Stimulated activated CD4-positive, alpha-beta T cell treated with anti-CD3 and anti-CD28 coated beads, TNF-alpha, amount 100 ng/mL, for 24 hours (primary cell): ENCODE measurements around the gene IL17B.

Experiments used
- DNase-seq, 3 experiments: peaks; one replicate each; pipeline ENCODE4 v3.0.0-alpha.2; 2020; ENCODE audit warnings: low read depth in 3 of 3

The IL17B gene

DNA sequence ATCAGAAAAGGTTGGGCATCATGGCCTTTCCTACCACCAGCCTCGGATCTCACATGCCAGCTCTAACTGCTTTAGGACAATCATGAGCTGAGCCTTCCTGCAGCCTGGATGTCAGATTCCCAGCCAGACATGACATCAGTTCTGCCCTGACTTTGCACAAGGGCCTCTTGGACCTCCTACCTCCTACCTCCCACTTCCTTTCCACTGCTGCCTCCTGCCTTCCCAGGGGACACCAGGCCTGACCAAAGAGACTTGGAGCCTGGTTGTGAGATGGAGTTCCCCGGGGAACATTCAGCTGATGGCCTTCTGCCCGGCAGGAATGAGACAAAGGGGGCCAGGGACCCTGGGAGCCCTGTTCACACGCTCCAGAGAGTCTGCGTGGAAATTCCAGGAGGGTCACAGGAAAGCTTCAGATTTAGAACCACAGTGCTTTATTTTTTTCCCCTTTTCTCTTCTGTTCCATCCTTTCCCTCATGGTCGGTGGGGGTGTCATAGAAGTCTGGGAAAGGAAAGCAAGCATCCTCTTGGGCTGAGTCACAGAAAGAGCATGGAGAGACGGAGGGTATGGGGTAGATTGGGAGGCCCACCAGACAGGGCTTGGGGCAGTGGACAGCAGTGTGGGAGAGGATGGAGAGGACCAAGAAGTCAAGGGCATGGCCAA, 35.4 kb upstream of the IL17B start:
- no peak for DNase-seq

DNA sequence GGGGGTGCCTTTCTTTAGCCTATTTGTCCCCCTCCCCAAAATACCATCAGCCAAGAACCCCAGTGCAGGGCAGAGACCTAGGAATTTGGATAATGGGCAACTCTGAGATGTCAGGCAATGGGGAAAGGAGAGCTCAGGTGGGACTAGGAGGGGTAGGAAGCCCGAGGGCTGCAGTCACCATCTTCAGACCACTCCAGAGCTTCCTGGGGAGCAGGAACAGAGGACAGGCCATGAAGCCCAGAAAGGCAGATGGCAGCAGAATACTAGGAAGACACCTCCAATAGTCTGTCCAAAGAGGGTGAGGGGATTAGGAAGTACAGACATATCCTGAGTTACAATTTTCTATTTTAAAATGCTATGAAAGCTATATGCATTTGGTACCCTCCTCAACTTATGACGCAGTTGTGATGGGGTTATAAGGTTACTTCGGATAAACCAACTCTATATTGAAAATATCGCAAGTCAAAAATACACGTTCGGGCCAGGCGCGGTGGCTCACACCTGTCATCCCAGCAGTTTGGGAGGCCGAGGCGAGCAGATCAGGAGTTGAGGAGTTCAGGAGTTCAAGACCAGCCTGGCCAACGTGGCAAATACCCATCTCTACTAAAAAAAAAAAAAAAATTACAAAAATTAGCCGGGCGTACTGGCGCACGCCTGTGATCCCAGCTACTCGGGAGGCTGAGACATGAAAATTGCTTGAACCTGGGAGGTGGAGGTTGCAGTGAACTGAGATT, 34.6 kb upstream of the IL17B start:
- no peak for DNase-seq

DNA sequence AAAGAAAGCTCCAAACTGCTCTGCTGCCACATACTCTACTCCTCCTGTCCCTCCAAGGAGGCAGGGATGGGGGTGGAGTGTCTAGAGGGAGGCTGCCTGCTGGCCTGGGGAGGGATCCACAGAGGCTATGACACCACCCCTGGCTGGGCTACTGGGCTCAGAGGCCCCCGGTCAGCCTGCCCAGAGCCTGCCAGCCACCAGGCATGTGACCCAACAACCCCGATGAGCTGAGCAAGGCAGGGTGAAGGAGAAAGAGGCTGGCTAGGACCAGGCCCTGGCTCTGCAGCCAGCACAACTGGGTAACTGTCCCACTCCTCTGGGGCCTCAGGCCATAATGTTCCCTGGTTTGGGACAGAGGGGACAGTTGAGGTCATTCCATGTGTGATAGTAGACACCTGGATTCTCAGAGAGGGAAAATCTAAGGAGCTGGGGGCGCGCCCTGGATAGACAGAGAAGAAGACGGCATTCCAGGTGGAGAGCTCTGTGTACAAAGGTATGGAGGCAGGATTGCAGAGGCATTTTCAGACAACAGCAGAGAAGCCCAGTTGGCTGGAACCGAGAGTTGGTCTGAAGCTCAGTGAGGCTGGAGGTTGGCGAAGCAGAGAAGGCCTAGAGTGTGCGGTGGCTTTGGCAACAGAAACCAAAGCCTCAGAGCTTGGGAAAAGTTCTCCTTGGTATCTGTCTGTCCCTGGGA, 33.8 kb upstream of the IL17B start:
- DNase-seq = no peak

DNA sequence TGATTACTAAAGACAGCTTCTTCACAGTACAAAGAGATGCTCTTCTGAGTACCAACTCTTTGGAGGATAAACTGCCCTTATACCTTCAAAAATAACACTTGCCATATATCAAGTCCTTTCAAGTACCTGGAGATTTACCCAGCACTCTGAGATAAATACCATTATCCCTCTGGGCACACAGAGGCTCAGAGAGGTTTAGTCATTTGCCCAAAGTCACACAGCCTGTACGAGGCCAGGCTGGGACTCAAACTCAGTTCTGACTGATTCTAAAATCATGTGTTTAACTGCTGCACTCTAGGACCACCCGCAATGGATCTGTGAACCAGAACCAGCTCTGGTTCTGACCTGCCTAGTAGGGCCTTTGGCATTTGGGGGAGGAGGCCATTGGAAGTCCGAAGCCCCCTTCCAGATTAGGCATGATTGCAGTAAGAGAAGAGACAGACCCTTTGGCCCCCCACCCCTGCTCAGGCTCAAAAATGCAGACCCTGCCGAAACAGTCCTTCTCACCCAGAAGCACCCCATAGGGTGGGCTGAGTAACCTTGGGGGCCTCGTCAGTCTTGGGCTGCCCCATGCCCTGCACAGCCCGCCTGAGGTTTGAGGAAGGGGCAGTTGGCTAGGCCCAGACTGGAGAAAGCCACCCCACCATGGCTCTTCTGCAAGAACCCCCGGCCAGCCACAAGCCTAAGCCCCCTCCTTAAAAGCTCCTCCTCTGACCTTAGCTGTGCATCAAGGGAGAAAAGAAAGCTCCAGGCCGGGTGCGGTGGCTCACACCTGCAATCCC, 32.8 kb upstream of the IL17B start:
- DNase-seq = no peak

DNA sequence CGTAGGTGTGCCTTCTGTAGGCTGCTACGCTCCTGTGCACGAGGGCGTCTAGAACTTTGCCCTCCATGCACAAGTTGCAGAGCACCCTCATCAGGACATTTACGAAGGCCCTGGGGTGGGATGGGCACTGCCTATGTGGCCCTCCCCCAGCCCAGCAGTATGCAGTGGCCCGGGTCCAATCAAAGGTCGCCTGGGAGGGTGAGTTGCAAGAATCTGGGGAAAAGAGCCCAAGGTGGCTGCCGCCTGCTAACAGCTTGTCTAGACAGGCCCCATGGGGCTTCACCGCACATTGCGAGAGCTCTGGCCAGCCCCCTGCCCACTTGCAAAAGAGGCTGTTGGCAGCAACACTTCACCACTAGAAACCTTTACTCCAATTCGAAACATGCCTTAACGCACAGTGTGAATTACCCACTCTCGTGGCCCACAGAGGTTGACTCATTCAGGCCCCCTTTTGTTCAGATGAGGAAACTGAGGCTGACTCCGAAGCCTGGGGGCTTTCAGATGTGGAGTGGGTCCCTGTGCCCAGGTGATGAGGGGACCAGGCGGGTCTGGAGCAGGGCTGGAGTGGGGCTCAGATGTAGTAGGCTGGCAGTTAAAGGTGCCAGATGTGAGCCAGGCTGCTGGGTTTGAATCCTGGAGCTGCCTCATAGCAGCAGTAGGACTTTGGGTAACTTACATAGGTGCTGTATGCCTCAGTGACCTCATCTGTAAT, 31.8 kb upstream of the IL17B start:
- no peak for DNase-seq

DNA sequence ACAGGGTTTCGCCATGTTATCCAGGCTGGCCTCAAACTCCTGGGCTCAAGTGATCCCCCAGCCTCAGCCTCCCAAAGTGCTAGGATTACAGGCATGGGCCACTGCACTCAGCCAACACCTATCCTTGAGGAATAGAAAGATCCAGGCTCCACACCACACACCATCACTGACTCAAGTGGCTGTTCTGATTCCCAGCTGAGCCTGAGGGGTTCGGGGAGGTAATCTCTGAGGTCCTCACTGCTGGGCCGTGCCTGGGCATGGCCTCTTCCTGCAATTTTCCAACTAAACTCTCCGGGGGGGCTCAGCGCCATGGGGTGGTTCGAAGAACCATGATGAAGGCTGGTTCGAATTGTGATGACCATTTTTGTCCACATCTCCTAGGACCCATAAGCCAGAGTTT, 31.0 kb upstream of the IL17B start:
- DNase-seq = no peak

DNA sequence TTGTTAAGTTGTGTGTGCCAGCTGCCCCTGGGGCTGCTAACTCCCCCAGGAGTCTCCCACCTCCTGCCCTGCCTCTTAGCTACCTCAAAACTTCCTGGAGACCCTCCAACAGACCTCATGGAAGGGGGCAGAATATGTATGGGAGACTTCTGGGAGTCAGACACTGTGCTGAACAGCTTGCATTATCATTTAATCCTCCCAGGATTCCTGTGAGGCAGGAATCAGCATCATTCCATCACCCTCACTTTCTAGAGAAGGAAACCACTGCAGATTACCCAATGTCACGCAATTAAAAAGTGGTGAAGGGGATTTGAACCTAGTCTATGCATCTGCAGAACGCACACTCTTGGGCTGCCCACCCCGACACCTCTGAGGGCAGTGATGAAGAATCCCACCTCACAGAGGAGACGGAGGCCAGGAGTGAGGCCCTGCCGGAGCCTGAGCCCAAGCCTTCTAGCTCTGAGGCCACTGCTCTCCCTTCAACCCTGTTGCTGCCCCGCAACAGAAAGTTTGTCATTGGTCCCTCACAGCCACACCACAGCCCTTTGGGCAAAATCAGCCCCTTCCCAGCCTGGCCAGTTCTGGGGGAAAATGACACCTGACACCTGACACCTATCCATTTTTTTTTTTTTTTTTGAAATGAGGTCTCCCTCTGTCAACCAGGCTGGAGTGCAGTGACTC, 30.3 kb upstream of the IL17B start:
- no peak for DNase-seq

DNA sequence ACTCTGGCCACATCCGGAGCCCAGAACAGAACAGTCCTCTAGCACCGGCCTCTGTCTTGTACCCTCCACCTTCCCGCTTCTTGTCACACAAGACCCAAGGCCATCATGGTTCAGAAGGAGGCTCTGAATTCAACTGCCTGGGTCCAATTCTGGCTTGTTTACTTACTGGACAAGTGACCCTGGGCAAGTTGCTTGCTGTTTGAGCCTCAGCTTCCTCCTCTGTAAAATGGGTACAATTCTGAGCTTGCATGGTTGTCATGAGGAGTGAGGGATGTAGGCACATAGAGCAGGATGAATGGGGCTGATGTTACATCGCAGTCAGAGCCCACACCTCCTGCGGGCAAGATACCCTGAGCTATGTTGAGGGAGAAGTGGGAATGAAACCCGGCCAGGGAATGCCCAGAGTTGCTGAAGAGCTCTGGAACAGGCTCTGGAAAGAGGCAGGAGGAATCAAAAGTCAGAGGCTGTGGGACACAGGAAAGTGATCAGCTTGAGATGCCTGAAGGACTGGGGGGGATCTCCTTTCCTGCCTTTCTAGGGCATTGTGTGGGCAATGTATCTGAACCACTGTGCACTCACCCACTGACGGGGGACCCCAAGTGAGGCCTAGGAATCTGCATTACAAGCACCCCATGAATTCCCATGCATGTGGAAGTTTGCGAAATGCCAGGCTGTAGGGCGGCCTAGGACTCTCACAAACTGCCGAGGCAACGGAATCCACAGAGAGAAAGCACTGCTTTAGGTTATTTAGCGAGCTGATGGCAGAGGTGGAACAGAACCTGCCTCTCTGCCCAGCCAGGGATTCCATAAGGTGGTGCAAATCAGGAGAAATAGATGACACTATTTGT, 29.4 kb upstream of the IL17B start:
- no peak for DNase-seq

DNA sequence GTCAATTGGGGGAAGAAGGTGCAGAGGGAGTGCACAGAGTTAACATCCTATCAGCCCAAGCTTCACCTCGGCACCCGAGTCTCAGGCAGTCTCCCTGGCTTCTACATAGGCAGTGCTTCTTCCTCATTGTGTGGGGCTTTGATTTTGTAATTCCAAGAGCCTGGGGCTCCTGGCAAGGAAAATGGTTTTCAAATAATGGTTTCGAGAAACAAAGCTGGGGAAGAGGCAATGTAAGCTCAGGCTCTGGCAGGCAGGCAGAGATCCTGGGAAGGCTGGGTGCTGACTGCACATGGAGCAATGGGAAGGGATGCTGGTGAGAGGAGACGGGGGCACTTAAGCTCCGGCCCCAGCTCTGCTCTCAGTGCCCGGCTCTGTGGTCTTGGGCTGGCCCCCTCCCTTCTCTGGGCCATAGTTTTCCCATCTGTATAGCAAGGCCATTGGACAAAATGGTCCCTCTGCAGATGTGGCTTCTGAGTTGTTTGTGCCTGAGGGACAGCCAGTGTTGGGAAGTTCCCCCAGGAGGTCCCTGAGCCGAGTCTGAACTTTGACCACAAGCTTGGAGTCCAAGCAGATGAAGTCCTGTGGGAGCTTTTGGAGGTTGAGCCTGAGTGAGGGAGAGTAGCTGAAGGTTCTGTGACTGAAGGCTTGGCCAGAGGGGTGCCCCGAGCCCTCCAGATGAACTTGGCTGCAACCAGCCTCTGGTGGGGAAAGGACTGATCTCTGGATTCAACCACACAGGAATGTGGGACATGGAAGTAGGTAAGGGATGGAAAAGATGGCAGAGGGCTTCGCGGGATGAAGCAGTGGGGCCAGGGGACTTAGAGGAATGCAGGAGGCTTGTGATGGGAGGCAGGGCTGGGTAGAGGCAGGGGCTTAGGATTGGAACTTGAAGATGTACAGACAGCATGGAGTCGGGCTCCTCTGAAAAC, 28.5 kb upstream of the IL17B start:
- no peak for DNase-seq

DNA sequence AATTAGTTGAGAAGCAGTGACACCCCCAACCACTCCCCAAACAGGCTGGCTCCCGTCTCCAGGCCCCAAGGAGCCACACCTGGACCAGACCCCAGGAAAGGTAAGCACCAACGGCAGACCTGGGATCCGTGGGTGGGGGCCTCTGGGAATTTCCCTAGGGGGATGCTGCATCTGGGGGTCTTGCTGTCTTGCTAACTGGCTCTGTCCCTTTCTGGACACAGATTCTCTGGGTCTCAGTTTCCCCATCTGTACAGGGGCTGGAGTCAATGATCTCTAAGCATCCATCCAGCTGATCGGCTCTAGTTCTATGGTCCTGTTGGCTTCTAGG, 27.9 kb upstream of the IL17B start:
- DNase-seq = no peak

DNA sequence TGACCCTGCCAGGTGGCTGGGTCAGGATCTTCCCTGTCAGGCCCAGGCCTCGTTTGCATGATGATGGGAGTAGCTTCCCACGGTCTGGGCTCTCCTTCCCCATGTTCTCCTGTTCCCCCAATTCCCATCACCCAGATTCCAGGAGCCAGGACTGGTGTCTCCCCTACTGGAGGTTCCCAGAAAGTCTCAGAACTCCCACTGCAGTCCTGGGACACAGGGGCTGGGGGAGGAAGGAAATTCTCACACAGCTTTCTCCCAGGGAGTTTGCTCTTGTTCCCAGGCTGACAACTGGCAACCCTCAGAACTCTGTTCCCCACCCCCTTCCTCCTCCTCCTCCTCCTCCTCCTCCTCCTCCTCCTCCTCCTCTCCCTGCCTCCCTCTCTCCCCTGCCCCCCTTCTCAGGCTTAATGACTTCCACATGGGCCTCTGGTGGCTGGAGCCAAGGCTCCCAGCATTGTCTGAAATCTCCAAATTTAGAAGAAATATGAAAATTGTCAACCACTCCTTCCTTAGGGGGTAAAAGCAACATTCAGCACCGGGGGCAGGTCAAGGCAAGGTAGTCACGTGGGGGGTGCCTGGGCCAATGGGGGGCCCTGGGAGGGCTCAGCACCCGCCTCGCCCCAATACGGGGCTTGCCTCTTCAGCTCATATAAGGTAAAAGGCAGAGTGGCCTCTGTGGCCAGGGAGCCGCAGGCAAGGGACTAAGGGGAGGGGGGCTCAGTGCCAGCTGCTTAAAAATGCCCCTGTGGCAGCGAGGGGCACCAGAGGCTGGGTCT, 27.3 kb upstream of the IL17B start:
- DNase-seq = no peak

DNA sequence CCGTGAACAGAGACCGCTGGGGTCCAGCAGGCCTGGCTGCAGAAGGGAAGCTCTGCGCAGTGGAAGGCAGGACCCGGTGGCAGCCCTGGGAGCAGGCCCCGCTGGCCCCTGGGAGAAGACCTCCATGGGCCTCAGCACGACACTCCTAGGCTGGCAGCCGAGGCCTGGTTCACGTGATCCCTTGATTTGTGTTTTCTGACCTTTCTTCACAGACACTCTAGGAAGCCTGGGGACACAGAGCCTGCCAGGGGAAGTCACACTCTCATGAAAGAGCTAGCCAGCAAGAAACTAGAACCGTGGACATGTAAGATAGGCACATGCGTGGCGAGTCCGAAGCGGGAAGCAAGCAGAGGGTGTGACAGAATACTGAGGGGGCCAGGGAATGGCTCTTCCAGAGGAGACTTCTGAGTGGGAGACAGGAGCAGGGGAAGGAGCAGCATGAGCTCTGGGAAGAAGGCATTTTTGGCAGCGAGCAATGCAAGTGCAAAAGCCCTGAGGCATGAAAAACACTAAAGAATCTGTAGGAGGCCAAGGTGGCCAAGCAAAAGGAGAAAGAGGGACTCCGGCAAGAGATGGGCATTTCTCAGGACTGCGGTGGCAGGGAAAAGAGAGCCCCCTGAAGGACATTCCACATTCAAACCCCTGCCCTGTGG, 26.6 kb upstream of the IL17B start:
- no peak for DNase-seq

DNA sequence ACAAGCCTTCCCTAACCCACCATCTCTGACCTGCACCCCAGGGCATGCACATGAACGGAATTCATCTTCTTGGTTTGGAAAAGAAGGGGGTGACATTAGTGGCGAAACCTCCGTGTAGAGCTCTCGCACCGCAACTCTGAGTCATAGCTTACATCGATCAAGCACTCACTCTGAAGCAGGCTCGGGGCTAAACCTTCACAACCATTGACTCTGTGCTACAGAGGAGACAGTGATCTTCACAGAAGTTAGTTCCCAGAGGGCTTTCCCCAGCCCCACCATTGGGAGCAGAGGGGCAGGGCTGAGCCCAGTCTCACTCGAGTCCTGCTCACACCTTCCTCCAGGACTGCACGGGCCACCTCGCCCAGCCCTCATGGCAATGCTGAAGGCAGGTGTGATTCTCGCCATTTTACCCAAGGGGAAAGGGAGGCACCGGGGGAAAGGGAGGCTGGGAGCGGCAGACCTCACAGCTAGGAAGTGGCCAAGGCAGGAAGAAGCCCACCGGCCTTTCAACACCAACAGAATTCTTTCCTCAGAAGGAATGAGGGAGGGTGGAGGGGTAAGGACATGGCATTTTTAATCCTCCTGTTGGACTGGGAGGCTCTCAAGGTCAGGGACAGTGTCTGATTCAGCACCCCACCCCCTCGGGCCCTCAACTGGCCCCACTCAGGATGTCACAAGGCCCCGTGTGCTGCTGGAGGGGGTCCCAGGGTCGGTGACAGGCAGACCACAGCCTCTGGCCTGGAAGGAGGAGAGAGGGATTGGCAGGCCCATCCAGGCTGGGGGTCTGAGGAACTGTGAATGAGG, 25.9 kb upstream of the IL17B start:
- DNase-seq = no peak

DNA sequence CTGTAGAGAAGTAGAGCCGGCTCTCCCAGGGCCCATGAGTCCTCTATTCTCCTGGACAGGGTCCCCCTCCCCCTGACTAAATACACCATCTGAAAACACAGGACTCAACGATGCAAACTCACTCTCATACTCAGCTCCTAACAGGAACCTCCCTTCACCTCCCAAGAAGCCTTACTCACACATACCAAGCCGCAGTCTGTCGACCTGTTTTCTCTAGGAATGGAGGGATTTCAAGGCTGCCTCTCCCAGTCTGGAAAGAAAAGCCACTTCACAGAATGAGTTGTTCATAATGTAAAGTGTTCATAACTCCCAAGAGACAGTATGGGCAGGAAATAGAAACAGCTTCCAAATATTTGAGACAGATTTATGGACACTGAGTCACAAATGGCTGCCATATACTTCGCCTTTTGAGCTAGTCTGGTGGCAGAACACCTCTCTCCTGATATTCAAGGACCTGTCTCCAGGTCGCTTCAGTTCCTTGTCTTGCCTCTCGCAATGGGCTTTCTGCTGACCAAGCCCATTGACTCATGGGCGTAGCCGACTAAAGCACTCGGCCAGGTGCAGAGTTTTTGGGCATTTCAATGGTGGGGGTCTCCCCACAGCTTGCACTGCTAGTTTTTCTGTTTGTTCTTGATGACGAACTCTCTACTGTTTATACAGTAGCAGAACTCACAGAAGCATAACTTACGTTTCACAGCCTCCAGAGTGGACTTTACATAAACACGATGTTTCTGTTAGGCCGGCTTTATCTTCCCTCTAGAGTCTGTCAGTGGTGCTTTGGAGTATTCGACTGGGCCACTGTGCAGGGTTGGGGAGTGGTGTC, 25.0 kb upstream of the IL17B start:
- no peak for DNase-seq

DNA sequence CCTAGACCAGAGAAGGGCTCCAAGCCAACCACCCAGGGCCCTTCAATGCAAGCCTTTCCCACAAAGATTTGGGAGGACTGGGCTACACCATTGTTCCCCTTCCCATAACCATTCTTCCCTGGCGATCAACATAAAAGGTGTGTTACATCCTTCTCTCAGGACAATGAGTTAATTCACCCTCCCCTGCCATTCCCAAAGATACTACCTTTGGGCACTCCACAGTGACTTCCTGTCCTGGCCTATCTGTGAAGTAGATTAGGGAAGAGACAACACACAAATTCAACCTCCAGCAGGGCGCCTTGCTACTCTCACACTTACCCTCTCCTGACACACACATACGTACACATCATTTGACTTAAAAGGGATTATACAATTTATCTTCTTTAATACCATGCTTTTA, 23.2 kb upstream of the IL17B start:
- no peak for DNase-seq

DNA sequence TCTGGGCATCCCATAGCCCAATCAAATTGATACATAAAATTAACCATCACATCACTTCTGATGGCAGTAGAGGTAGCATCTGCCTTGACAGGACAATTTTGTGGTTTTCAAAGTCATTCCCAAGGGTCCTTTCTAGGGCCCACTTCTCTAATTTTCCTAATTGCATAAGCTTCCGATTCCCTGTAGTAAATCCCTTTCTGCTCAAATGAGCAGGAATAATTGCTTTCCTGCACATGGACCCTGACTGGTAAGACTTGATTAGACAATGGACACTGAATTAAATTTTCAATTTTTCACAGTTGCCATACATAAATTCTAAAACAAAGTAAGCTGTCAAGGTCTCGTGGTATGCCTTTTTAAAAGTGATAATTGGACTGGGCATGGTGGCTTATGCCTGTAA, 22.0 kb upstream of the IL17B start:
- no peak for DNase-seq
